ENCODE data around the gene NCK2. TPM values are rescaled to one million over a fixed set of nuclear protein-coding genes. Genes with fewer than 3 reads are reported as not detected.
A peak's percentile ranks its signal among the peaks of the same experiment; 100 is the strongest.

NCK2 gene
- total RNA-seq, 1 experiment from 2014 or later = 49.2 TPM

DNA sequence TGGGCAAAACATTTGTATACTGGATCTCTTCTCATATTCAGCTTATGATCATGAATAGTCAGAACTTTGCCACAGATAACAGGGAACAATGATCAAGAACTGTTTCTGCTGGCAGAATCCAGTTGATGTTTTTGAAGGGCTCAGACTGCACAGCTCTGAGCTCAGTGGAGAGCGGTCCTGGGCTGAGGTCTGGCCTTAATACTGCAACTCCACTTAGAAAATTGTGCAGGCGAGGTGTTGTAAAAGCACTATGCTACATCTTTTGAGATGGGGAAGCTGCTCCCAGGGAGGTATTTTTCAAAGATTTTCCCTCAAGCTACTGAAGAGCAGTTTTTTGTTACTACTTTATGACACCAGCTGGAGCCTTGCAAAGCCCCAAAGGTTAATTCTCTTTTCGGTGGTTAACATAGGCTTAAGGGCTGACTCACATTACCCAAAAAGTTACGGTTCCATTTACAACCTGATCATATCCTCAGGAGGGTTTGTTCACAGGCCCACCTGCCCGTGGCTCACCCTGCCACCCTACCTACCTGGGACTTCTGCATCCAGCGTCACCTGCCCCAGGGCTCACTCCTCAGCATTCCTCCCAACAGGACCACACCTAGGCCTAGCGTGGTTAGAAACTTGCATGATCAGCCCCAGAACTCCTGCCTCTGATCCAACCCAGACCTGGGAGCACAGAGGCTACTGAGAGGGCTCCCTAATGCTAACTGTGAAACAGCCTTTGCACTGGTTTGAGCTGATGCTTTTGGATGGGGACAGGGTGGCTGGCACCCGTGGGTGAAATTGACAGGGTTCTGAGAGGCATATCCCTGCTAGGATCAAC, 114.4 kb downstream of the NCK2 start:
- Histone ChIP-seq H3K79me1 (ENCODE audit: insufficient read depth, low read depth, low read length, poor library complexity, severe bottlenecking) (peaks cover 3% of the 10 kb centered on the region), H2AK5ac (ENCODE audit: insufficient read length, low read length) (no peak overlapping the region), H2BK12ac (ENCODE audit: insufficient read length, low read depth, low read length) (no peak overlapping the region), H3T11ph (ENCODE audit: low read length) (no peak overlapping the region), H2AFZ (ENCODE audit: low read length) (no peak overlapping the region), H3K4ac (ENCODE audit: low read depth, low read length) (no peak overlapping the region), H3K14ac (ENCODE audit: insufficient read depth, low read length) (0 out of 2 replicates have a peak overlapping the region, but pooled peaks have one; percentile 32), H2BK5ac (ENCODE audit: insufficient read length, low read length) (no peak overlapping the region), H3K23ac (ENCODE audit: insufficient read length, low read depth, low read length) (no peak overlapping the region), H3K23me2 (ENCODE audit: insufficient read length, low read depth, low read length, poor library complexity, severe bottlenecking) (no peaks in the 10 kb centered on the region), H3K4me1 (ENCODE audit: insufficient read depth, low read length) (peaks cover 7% of the 10 kb centered on the region; the same call in 1 of the 2 replicates), H2BK20ac (ENCODE audit: low read depth, low read length, poor library complexity, severe bottlenecking) (no peak overlapping the region), H3K79me2 (ENCODE audit: insufficient read depth, low read length) (peaks cover 1% of the 10 kb centered on the region; the same call in 1 of the 2 replicates), H3K9ac (ENCODE audit: extremely low read depth, insufficient read length, low read length) (no peak overlapping the region), H2BK15ac (ENCODE audit: low read depth, low read length) (no peak overlapping the region), H3K18ac (ENCODE audit: insufficient read length, low read depth, low read length) (no peak overlapping the region), H2BK120ac (ENCODE audit: low read depth, low read length, poor library complexity, severe bottlenecking) (no peak overlapping the region), H4K20me1 (ENCODE audit: control insufficient read depth, insufficient read depth, insufficient read length) (no peaks in the 10 kb centered on the region), H3K9me3 (ENCODE audit: control insufficient read depth, low read depth, low read length) (no peaks in the 10 kb centered on the region), H4K91ac (ENCODE audit: insufficient read length, low read depth, low read length) (no peak overlapping the region), H4K8ac (replicated peaks; ENCODE audit: insufficient read length, low read depth, low read length) (no peak overlapping the region), H3K4me2 (ENCODE audit: insufficient read depth, insufficient read length, low read length) (no peak overlapping the region), H3K27me3 (ENCODE audit: insufficient read depth, low read length) (no peaks in the 10 kb centered on the region), H3K27ac (ENCODE audit: insufficient read length, low read depth, low read length) (no peak overlapping the region), H3K56ac (ENCODE audit: insufficient read length, low read depth, low read length) (no peak overlapping the region), H4K5ac (ENCODE audit: insufficient read length, low read depth, low read length) (no peak overlapping the region)
- DNase-seq = no peak
- no peak overlapping the region for H3K4me3 Mint-ChIP-seq
- H3K9me3 Mint-ChIP-seq = no peaks in the 10 kb centered on the region
- H3K27me3 Mint-ChIP-seq (ENCODE audit: low read depth) = no peaks in the 10 kb centered on the region
- no peak overlapping the region; a peak in 1 of 7 replicates for H3K27ac Mint-ChIP-seq
- peaks cover 31 to 43% of the 10 kb centered on the region in 2 experiments for H3K4me1 Mint-ChIP-seq
- no CpG with 5 or more reads among the region's 8 CpGs for WGBS (ENCODE audit: extremely low coverage, insufficient read length, low lambda C conversion rate)
- H3K36me3 Mint-ChIP-seq (ENCODE audit: insufficient read depth in 1 of 3, low read depth in 3 of 3) = peaks cover 9 to 23% (median 19%) of the 10 kb centered on the region in 3 experiments; a peak in 6 of 7 replicates
- TF ChIP-seq, protein P1, sequence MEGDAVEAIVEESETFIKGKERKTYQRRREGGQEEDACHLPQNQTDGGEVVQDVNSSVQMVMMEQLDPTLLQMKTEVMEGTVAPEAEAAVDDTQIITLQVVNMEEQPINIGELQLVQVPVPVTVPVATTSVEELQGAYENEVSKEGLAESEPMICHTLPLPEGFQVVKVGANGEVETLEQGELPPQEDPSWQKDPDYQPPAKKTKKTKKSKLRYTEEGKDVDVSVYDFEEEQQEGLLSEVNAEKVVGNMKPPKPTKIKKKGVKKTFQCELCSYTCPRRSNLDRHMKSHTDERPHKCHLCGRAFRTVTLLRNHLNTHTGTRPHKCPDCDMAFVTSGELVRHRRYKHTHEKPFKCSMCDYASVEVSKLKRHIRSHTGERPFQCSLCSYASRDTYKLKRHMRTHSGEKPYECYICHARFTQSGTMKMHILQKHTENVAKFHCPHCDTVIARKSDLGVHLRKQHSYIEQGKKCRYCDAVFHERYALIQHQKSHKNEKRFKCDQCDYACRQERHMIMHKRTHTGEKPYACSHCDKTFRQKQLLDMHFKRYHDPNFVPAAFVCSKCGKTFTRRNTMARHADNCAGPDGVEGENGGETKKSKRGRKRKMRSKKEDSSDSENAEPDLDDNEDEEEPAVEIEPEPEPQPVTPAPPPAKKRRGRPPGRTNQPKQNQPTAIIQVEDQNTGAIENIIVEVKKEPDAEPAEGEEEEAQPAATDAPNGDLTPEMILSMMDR (conservative IDR thresholded peaks at IDR 0.05) = no peak
